Activated CD8-positive, alpha-beta T cell treated with anti-CD3 and anti-CD28 coated beads for 36 hours (primary cell): ENCODE results near the gene LILRB3. TPM values are rescaled to one million over a fixed set of nuclear protein-coding genes. Genes with fewer than 3 reads are reported as not detected.

Experiments
- ATAC-seq: fragments of 200-7000 bp; cut with Tn5 transposase; one replicate; pipeline ENCODE4 v1.10.0; 2021; ENCODE audit warnings: mild to moderate bottlenecking, moderate library complexity
- CTCF ChIA-PET: fragments of 350-600 bp; sonication (Branson Sonifier 250); formaldehyde crosslinking; loops from one replicate; lab custom pipeline; 2021; ENCODE audit warnings: antibody characterized with exemption; lab: Charles Lee
- POLR2A ChIA-PET: fragments of 350-600 bp; sonication (Branson Sonifier 250); formaldehyde crosslinking; loops from one replicate; lab custom pipeline; 2021; ENCODE audit warnings: antibody characterized with exemption; lab: Charles Lee
- DNase-seq: peaks from one replicate; pipeline ENCODE4 v3.0.0-alpha.2; 2020
- H3K27ac Mint-ChIP-seq: one replicate; pipeline ENCODE4 v1.8.0; 2021; ENCODE audit warnings: mild to moderate bottlenecking, mixed read lengths
- H3K27me3 Mint-ChIP-seq: one replicate; pipeline ENCODE4 v1.8.0; 2021; ENCODE audit warnings: mixed read lengths
- H3K36me3 Mint-ChIP-seq: one replicate; pipeline ENCODE4 v1.8.0; 2021; ENCODE audit warnings: low read depth, mixed read lengths
- H3K4me1 Mint-ChIP-seq: one replicate; pipeline ENCODE4 v1.8.0; 2021; ENCODE audit warnings: low read depth, mixed read lengths
- H3K4me3 Mint-ChIP-seq: one replicate; pipeline ENCODE4 v1.8.0; 2021; ENCODE audit warnings: mild to moderate bottlenecking, moderate library complexity, mixed read lengths
- H3K9me3 Mint-ChIP-seq: one replicate; pipeline ENCODE4 v1.8.0; 2021; ENCODE audit warnings: mixed read lengths
- intact Hi-C: fragments of 100-400 bp; cut with micrococcal nuclease; formaldehyde crosslinking; loops from one replicate; pipeline ENCODE4 v1.10.0; 2022
- total RNA-seq, 2 experiments: library from RNA; stranded (reverse); gene quantifications; one replicate each; pipeline ENCODE4 v1.2.3, GENCODE V29; 2021
- TF ChIP-seq, protein P1 (sequence below): fragments of 200-600 bp; IDR thresholded peaks from one replicate; pipeline ENCODE4 v1.8.0; 2022; ENCODE audit warnings: antibody characterized with exemption, mild to moderate bottlenecking

LILRB3 gene
- total RNA-seq, 2 experiments from 2014 or later = not detected

- peak; percentile 91 for ATAC-seq
- Mint-ChIP-seq H3K27me3 (peaks cover 11% of the 10 kb centered on the region), H3K27ac (no peak overlapping the region), H3K9me3 (no peaks in the 10 kb centered on the region), H3K36me3 (no peaks in the 10 kb centered on the region), H3K4me1 (peaks cover 13% of the 10 kb centered on the region), H3K4me3 (no peak overlapping the region)
- TF ChIP-seq, protein P1, sequence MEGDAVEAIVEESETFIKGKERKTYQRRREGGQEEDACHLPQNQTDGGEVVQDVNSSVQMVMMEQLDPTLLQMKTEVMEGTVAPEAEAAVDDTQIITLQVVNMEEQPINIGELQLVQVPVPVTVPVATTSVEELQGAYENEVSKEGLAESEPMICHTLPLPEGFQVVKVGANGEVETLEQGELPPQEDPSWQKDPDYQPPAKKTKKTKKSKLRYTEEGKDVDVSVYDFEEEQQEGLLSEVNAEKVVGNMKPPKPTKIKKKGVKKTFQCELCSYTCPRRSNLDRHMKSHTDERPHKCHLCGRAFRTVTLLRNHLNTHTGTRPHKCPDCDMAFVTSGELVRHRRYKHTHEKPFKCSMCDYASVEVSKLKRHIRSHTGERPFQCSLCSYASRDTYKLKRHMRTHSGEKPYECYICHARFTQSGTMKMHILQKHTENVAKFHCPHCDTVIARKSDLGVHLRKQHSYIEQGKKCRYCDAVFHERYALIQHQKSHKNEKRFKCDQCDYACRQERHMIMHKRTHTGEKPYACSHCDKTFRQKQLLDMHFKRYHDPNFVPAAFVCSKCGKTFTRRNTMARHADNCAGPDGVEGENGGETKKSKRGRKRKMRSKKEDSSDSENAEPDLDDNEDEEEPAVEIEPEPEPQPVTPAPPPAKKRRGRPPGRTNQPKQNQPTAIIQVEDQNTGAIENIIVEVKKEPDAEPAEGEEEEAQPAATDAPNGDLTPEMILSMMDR = peak; percentile 83
- peak; percentile 96 for DNase-seq
- CTCF ChIA-PET = interaction anchor here (0.6 to 3.0 kb wide), 8 partner anchors 10 to 100 kb away, joined by 3 to 22 read pairs (median 4); partner anchors contain the start of genes CNOT3, LENG1 and MBOAT7
- POLR2A ChIA-PET = interaction anchor here (1.4 to 1.8 kb wide), 2 partner anchors 9 to 33 kb away, joined by 5 read pairs; partner anchors contain the start of genes LENG1 and RPS9
- intact Hi-C loops = loop anchor here (1.0 kb wide), 1 partner anchor 63 kb away; no protein-coding TSS in a partner anchor
These were observed 54.5 kb downstream of the LILRB3 start for GRCh38 chr19:54168174-54168917.

Other genes starting within 250 kb of the LILRB3 start
- not detected for gene CACNG6, start 231.4 kb downstream of the LILRB3 start, total RNA-seq
- not detected for gene VSTM1, start 159.1 kb downstream of the LILRB3 start, total RNA-seq
- not detected for gene TARM1, start 141.6 kb downstream of the LILRB3 start, total RNA-seq
- gene OSCAR, start 122.2 kb downstream of the LILRB3 start, total RNA-seq = under 1 TPM; 0.68 to 0.76 TPM
- 10 to 100 TPM; 94.8 to 96.7 TPM for gene NDUFA3, start 120.2 kb downstream of the LILRB3 start, total RNA-seq
- gene TFPT, start 107.3 kb downstream of the LILRB3 start, total RNA-seq = 10 to 100 TPM; 27.7 to 28.1 TPM
- gene PRPF31, start 107.3 kb downstream of the LILRB3 start, total RNA-seq = 10 to 100 TPM; 81.1 to 85.2 TPM
- 10 to 100 TPM; 48.8 to 50.7 TPM for gene CNOT3, start 85.2 kb downstream of the LILRB3 start, total RNA-seq
- gene LENG1, start 63.3 kb downstream of the LILRB3 start, total RNA-seq = 1 to 10 TPM; 3.3 to 4.0 TPM
- under 1 TPM in 1 of 2 experiments, not detected in 1; 0.54 TPM for gene TMC4, start 49.8 kb downstream of the LILRB3 start, total RNA-seq
- gene MBOAT7, start 33.4 kb downstream of the LILRB3 start, total RNA-seq = 10 to 100 TPM; 53.8 to 55.4 TPM
- 10 to 100 TPM; 12.5 TPM for gene TSEN34, start 31.7 kb downstream of the LILRB3 start, total RNA-seq
- 1,000 to 10,000 TPM; 1,921 to 1,931 TPM for gene RPS9, start 22.1 kb downstream of the LILRB3 start, total RNA-seq
- not detected for gene LILRA6, start 19.8 kb upstream of the LILRB3 start, total RNA-seq
- not detected for gene LILRB5, start 34.3 kb upstream of the LILRB3 start, total RNA-seq
- gene LILRB2, start 58.1 kb upstream of the LILRB3 start, total RNA-seq = not detected
- not detected for gene LILRA5, start 90.2 kb upstream of the LILRB3 start, total RNA-seq
- gene LILRA4, start 116.2 kb upstream of the LILRB3 start, total RNA-seq = not detected
- 10 to 100 TPM; 11.3 TPM for gene LAIR1, start 141.9 kb upstream of the LILRB3 start, total RNA-seq
- gene TTYH1, start 192.5 kb upstream of the LILRB3 start, total RNA-seq = under 1 TPM in 1 of 2 experiments, not detected in 1; 0.70 TPM
- gene LENG8, start 226.2 kb upstream of the LILRB3 start, total RNA-seq = 100 to 1,000 TPM; 165 to 170 TPM
- gene LENG9, start 240.8 kb upstream of the LILRB3 start, total RNA-seq = 1 to 10 TPM; 4.3 to 5.5 TPM